CD14-positive monocyte (primary cell): ENCODE data around the gene DNAJC7. TPM values are rescaled to one million over a fixed set of nuclear protein-coding genes. Genes with fewer than 3 reads are reported as not detected.

Experiments
- DNase-seq, 3 donors: peaks; one replicate each; pipeline ENCODE4 v3.0.0-alpha.2; 2011 to 2022
- H2AFZ ChIP-seq: 2 replicates; pipeline ENCODE4 v1.6.0; 2012; ENCODE audit warnings: mild to moderate bottlenecking, low read depth, low read length, inconsistent platforms; ENCODE audit not compliant: insufficient read depth, poor library complexity, severe bottlenecking
- H3K27ac ChIP-seq, 2 donors: 1 replicate in 1 of 2; 2 replicates in 1 of 2; pipeline ENCODE4 v1.5.1; 2012 to 2013; ENCODE audit warnings: low read length in 2 of 2, control low read depth in 1 of 2, inconsistent platforms in 1 of 2, low read depth in 1 of 2, mild to moderate bottlenecking in 1 of 2
- H3K27me3 ChIP-seq, 2 donors: one replicate each; pipeline versions ENCODE4 v1.6.0 to v1.6.1; 2011 to 2013; ENCODE audit warnings: low read length in 2 of 2; ENCODE audit not compliant: control insufficient read depth in 2 of 2, insufficient read depth in 2 of 2
- H3K36me3 ChIP-seq, 2 donors: replicated peaks in 1 of 2; 1 replicate in 1 of 2; 2 replicates in 1 of 2; pipeline versions ENCODE4 v1.5.1 to v1.6.1; 2012 to 2013; ENCODE audit warnings: low read length in 2 of 2, control low read depth in 1 of 2, inconsistent platforms in 1 of 2, mild to moderate bottlenecking in 1 of 2; ENCODE audit not compliant: insufficient read depth in 2 of 2, control insufficient read depth in 1 of 2
- H3K4me1 ChIP-seq, 2 donors: 1 replicate in 1 of 2; 2 replicates in 1 of 2; pipeline versions ENCODE4 v1.5.1 to v1.6.1; 2012 to 2013; ENCODE audit warnings: low read length in 2 of 2, control low read depth in 1 of 2, inconsistent platforms in 1 of 2, mild to moderate bottlenecking in 1 of 2, moderate library complexity in 1 of 2; ENCODE audit not compliant: insufficient read depth in 2 of 2, control insufficient read depth in 1 of 2
- H3K4me2 ChIP-seq: replicated peaks from 2 replicates; pipeline ENCODE3; 2012; ENCODE audit warnings: low read length, moderate library complexity, mild to moderate bottlenecking; ENCODE audit not compliant: poor library complexity, severe bottlenecking; ENCODE audit errors: extremely low read depth
- H3K4me3 ChIP-seq, 3 experiments: fragments of 200-600 bp in 1 of 3; sonication (generic) in 1 of 3; replicated peaks in 1 of 3; 1 replicate in 2 of 3; 2 replicates in 1 of 3; pipeline ENCODE4 v1.5.1; 2011 to 2013; ENCODE audit warnings: low read length in 3 of 3, mild to moderate bottlenecking in 3 of 3, control low read depth in 2 of 3, low read depth in 2 of 3, inconsistent platforms in 1 of 3, moderate library complexity in 1 of 3
- H3K79me2 ChIP-seq: 2 replicates; pipeline ENCODE4 v1.6.0; 2012; ENCODE audit warnings: mild to moderate bottlenecking, control low read depth, inconsistent platforms, low read length, moderate library complexity; ENCODE audit not compliant: insufficient read depth
- H3K9ac ChIP-seq: 2 replicates; pipeline ENCODE4 v1.6.0; 2017; ENCODE audit warnings: low read length, mild to moderate bottlenecking; ENCODE audit not compliant: insufficient read depth, poor library complexity, severe bottlenecking
- H3K9me3 ChIP-seq, 2 donors: replicated peaks in 1 of 2; 1 replicate in 1 of 2; 2 replicates in 1 of 2; pipeline versions ENCODE4 v1.5.1 to v1.6.1; 2012 to 2013; ENCODE audit warnings: low read length in 2 of 2, control low read depth in 1 of 2; ENCODE audit not compliant: control insufficient read depth in 1 of 2, insufficient read depth in 1 of 2
- H4K20me1 ChIP-seq: 2 replicates; pipeline ENCODE4 v1.6.0; 2012; ENCODE audit warnings: mild to moderate bottlenecking, low read length, control low read depth, moderate library complexity; ENCODE audit not compliant: insufficient read depth
- H3K27ac Mint-ChIP-seq, 7 donors: one replicate each; pipeline ENCODE4 v1.8.0; 2020; ENCODE audit warnings: mild to moderate bottlenecking in 7 of 7, mixed read lengths in 7 of 7, moderate library complexity in 6 of 7, inconsistent platforms in 2 of 7
- H3K27me3 Mint-ChIP-seq, 3 donors: one replicate each; pipeline ENCODE4 v1.8.0; 2021 to 2022; ENCODE audit warnings: low read depth in 3 of 3, mild to moderate bottlenecking in 3 of 3, mixed read lengths in 3 of 3, moderate library complexity in 3 of 3, inconsistent platforms in 1 of 3
- H3K36me3 Mint-ChIP-seq, 2 donors: one replicate each; pipeline ENCODE4 v1.8.0; 2020; ENCODE audit warnings: mixed read lengths in 2 of 2, inconsistent platforms in 1 of 2, mild to moderate bottlenecking in 1 of 2
- H3K4me1 Mint-ChIP-seq: one replicate; pipeline ENCODE4 v1.8.0; 2020; ENCODE audit warnings: mild to moderate bottlenecking, mixed read lengths
- H3K4me3 Mint-ChIP-seq, 2 donors: one replicate each; pipeline ENCODE4 v1.8.0; 2020; ENCODE audit warnings: mild to moderate bottlenecking in 2 of 2, mixed read lengths in 2 of 2, moderate library complexity in 1 of 2
- H3K9me3 Mint-ChIP-seq, 7 donors: one replicate each; pipeline ENCODE4 v1.8.0; 2020 to 2022; ENCODE audit warnings: mixed read lengths in 7 of 7, mild to moderate bottlenecking in 6 of 7, moderate library complexity in 6 of 7, inconsistent platforms in 2 of 7
- CTCF ChIP-seq: fragments of 200-600 bp; IDR thresholded peaks from one replicate; pipeline ENCODE4 v1.8.0; 2022; ENCODE audit warnings: antibody characterized with exemption, mild to moderate bottlenecking
- WGBS: methylation state at CpG from one replicate; pipeline ENCODE4 v1.1.5; 2013; ENCODE audit warnings: missing lambda C conversion rate; ENCODE audit not compliant: insufficient coverage; 5-methylcytosine and 5-hydroxymethylcytosine counted together
- intact Hi-C, 2 donors: fragments of 100-400 bp; cut with micrococcal nuclease; formaldehyde crosslinking; loops; one replicate each; pipeline versions ENCODE4 v1.15.0 to v1.15.1; 2023
- polyA plus RNA-seq, 3 donors: library from polyadenylated mRNA; depleted of rRNA in 1 of 3; unstranded in 2 of 3; stranded (reverse) in 1 of 3; fragments of 300-500 nt in 2 of 3; fragments of >200 nt in 1 of 3; fragmentation: Illumina TruSeq in 2 of 3; gene quantifications; 1 replicate in 2 of 3; 2 replicates in 1 of 3; pipeline ENCODE4 v1.2.3, GENCODE V29; 2012 to 2021

DNAJC7 gene
- polyA plus RNA-seq, 3 donors = 29.1 to 79.7 (median 59.6) TPM

- Histone ChIP-seq H3K4me2 (no peak overlapping the region), H4K20me1 (no peaks in the 10 kb centered on the region), H3K27ac (no peak overlapping the region), H3K4me1 (no peaks in the 10 kb centered on the region), H3K4me3 (no peak overlapping the region), H3K36me3 (no peaks in the 10 kb centered on the region), H2AFZ (no peak overlapping the region), H3K9ac (no peak overlapping the region), H3K9me3 (no peaks in the 10 kb centered on the region), H3K27me3 (no peaks in the 10 kb centered on the region), H3K79me2 (no peaks in the 10 kb centered on the region)
- DNase-seq = no peak
- Mint-ChIP-seq H3K27ac (no peak overlapping the region), H3K9me3 (no peaks in the 10 kb centered on the region), H3K4me1 (no peaks in the 10 kb centered on the region), H3K36me3 (no peaks in the 10 kb centered on the region), H3K27me3 (peaks cover 0 to 4% (median 2%) of the 10 kb centered on the region in 3 donors), H3K4me3 (no peak overlapping the region)
- intact Hi-C loops = no loop called here
- WGBS = 100% methylated on average over 1 of the region's 5 CpGs
- no peak for TF ChIP-seq CTCF
These were observed 76.1 kb downstream of the DNAJC7 start for GRCh38 chr17:41941168-41941567.

DNA sequence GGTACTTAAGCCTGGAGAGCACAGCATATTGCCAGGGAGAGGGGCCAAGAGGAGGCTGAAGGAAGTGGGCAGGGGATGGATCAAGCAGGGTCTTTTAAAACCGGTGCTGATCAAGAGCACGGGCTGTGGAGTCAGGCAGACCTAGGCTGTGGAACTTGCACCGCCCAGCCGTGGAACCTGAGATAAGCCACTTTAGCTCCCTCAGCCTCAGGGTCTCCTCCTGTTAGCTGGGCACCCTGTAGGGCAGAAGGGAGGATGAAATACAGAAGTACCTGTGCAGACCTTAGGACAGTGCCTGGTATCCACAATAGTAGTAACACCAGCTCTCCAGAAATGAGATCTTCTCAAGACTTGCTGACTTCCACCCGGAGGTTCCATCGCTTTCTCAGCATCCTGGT, 77.5 kb downstream of the DNAJC7 start:
- no peak for DNase-seq
- Histone ChIP-seq H3K9ac (no peak overlapping the region), H4K20me1 (no peaks in the 10 kb centered on the region), H3K4me3 (no peak overlapping the region), H3K27me3 (no peaks in the 10 kb centered on the region), H3K27ac (no peak overlapping the region), H3K36me3 (no peaks in the 10 kb centered on the region), H3K4me1 (no peaks in the 10 kb centered on the region), H2AFZ (no peak overlapping the region), H3K9me3 (no peaks in the 10 kb centered on the region), H3K79me2 (no peaks in the 10 kb centered on the region), H3K4me2 (no peak overlapping the region)
- WGBS = 95% methylated on average over 6 of the region's 6 CpGs
- Mint-ChIP-seq H3K4me1 (no peaks in the 10 kb centered on the region), H3K27me3 (peaks cover 2 to 4% (median 2%) of the 10 kb centered on the region in 3 donors), H3K27ac (no peak overlapping the region), H3K9me3 (no peaks in the 10 kb centered on the region), H3K36me3 (no peaks in the 10 kb centered on the region), H3K4me3 (no peak overlapping the region)
- intact Hi-C loops = loop anchor here in 1 of 2 donors (5.0 kb wide), 1 partner anchor 33 kb away; no protein-coding TSS in a partner anchor
- TF ChIP-seq CTCF = no peak
